Liver (tissue), 9 donors: ENCODE data around the gene AUH. TPM values are rescaled to one million over a fixed set of nuclear protein-coding genes. Genes with fewer than 3 reads are reported as not detected.

ENCODE experiments used
- DNase-seq: peaks from one replicate; pipeline ENCODE4 v3.0.0-alpha.2; 2017; ENCODE audit warnings: low spot score
- H3K27ac ChIP-seq, 2 donors: one replicate each; pipeline ENCODE4 v1.7.0; 2013; ENCODE audit warnings: inconsistent platforms in 2 of 2, low read length in 2 of 2, control low read depth in 1 of 2, low read depth in 1 of 2, mild to moderate bottlenecking in 1 of 2
- H3K27me3 ChIP-seq, 4 donors: one replicate each; pipeline versions ENCODE4 v1.6.1 to v1.7.0; 2013; ENCODE audit warnings: low read length in 3 of 4, inconsistent platforms in 1 of 4, mild to moderate bottlenecking in 1 of 4, moderate library complexity in 1 of 4; ENCODE audit not compliant: control insufficient read depth in 4 of 4, insufficient read depth in 4 of 4
- H3K36me3 ChIP-seq, 4 donors: one replicate each; pipeline versions ENCODE4 v1.6.1 to v1.7.0; 2013; ENCODE audit warnings: low read length in 3 of 4, mild to moderate bottlenecking in 3 of 4, low read depth in 1 of 4, moderate library complexity in 1 of 4; ENCODE audit not compliant: control insufficient read depth in 4 of 4, insufficient read depth in 3 of 4
- H3K4me1 ChIP-seq, 4 donors: one replicate each; pipeline versions ENCODE4 v1.6.1 to v1.7.0; 2013; ENCODE audit warnings: low read length in 3 of 4, mild to moderate bottlenecking in 3 of 4, moderate library complexity in 1 of 4; ENCODE audit not compliant: control insufficient read depth in 4 of 4, insufficient read depth in 4 of 4
- H3K4me3 ChIP-seq, 3 donors: one replicate each; pipeline versions ENCODE4 v1.6.1 to v1.7.0; 2013; ENCODE audit warnings: low read length in 3 of 3, control low read depth in 1 of 3, low read depth in 1 of 3, mild to moderate bottlenecking in 1 of 3
- H3K9ac ChIP-seq, 2 donors: one replicate each; pipeline ENCODE4 v1.7.0; 2013; ENCODE audit warnings: low read length in 2 of 2, mild to moderate bottlenecking in 2 of 2, moderate library complexity in 2 of 2, control low read depth in 1 of 2, low read depth in 1 of 2
- H3K9me3 ChIP-seq, 4 donors: one replicate each; pipeline versions ENCODE4 v1.6.1 to v1.7.0; 2013; ENCODE audit warnings: low read length in 3 of 4; ENCODE audit not compliant: control insufficient read depth in 4 of 4
- ATF3 ChIP-seq: IDR thresholded peaks from 2 replicates; pipeline ENCODE4 v1.6.1; 2016; ENCODE audit warnings: antibody characterized with exemption
- CTCF ChIP-seq: fragments of 150-350 bp; IDR thresholded peaks from 2 replicates; pipeline ENCODE4 v1.5.1; 2017; ENCODE audit warnings: improper control_type of control experiment, low read depth, low read length; ENCODE audit not compliant: missing input control
- FOXA1 ChIP-seq: IDR thresholded peaks from 2 replicates; pipeline ENCODE4 v1.6.1; 2016; ENCODE audit warnings: antibody characterized with exemption
- GABPA ChIP-seq, 2 donors: IDR thresholded peaks in 1 of 2; conservative IDR thresholded peaks in 1 of 2; 2 replicates each; pipeline ENCODE4 v1.6.1; 2016; ENCODE audit warnings: antibody characterized with exemption in 2 of 2, mild to moderate bottlenecking in 1 of 2, moderate library complexity in 1 of 2
- HNF4A ChIP-seq, 2 donors: conservative IDR thresholded peaks; 2 replicates each; pipeline ENCODE4 v1.6.1; 2016; ENCODE audit warnings: antibody characterized with exemption in 2 of 2, mild to moderate bottlenecking in 2 of 2
- HNF4G ChIP-seq: IDR thresholded peaks from 2 replicates; pipeline ENCODE4 v1.6.1; 2016; ENCODE audit warnings: antibody characterized with exemption
- JUND ChIP-seq, 2 donors: IDR thresholded peaks; 2 replicates each; pipeline ENCODE4 v1.6.1; 2016; ENCODE audit warnings: antibody characterized with exemption in 2 of 2
- MAX ChIP-seq: IDR thresholded peaks from 2 replicates; pipeline ENCODE4 v1.6.1; 2016; ENCODE audit warnings: antibody characterized with exemption
- NR2F2 ChIP-seq: IDR thresholded peaks from 2 replicates; pipeline ENCODE4 v1.6.1; 2016; ENCODE audit warnings: antibody characterized with exemption
- RAD21 ChIP-seq, 2 donors: IDR thresholded peaks; 2 replicates each; pipeline ENCODE4 v1.6.1; 2016; ENCODE audit warnings: antibody characterized with exemption in 2 of 2, mild to moderate bottlenecking in 2 of 2
- RXRA ChIP-seq, 2 donors: IDR thresholded peaks; 2 replicates each; pipeline ENCODE4 v1.6.1; 2017 to 2018; ENCODE audit warnings: antibody characterized with exemption in 2 of 2, mild to moderate bottlenecking in 1 of 2
- SP1 ChIP-seq: IDR thresholded peaks from 2 replicates; pipeline ENCODE4 v1.6.1; 2018; ENCODE audit warnings: antibody characterized with exemption, mild to moderate bottlenecking
- TAF1 ChIP-seq: conservative IDR thresholded peaks from 2 replicates; pipeline ENCODE4 v1.6.1; 2016; ENCODE audit warnings: antibody characterized with exemption, mild to moderate bottlenecking
- YY1 ChIP-seq: IDR thresholded peaks from 2 replicates; pipeline ENCODE4 v1.6.1; 2016; ENCODE audit warnings: antibody characterized with exemption, mild to moderate bottlenecking
- ZBTB33 ChIP-seq: IDR thresholded peaks from 2 replicates; pipeline ENCODE4 v1.6.1; 2016; ENCODE audit warnings: antibody characterized with exemption
- whole genome bisulfite sequencing: extraction: QIAGEN DNeasy Blood & Tissue Kit; methylation state at CpG from one replicate; pipeline ENCODE4 v1.1.7; 2013; 5-methylcytosine and 5-hydroxymethylcytosine counted together
- polyA plus RNA-seq, 2 donors: library from polyadenylated mRNA; stranded (reverse) in 1 of 2; unstranded in 1 of 2; fragments of 200-250 nt in 1 of 2; fragments of >200 nt in 1 of 2; fragmentation: Nextera tagmentation in 1 of 2; extraction: Ambion mirVana in 1 of 2; gene quantifications; one replicate each; pipeline versions ENCODE4 v1.2.1 to v1.2.3, GENCODE V29; 2013 to 2015
- total RNA-seq, 2 donors: library from RNA; depleted of rRNA; stranded (reverse); fragments of >200 nt; gene quantifications; one replicate each; pipeline ENCODE4 v1.2.3, GENCODE V29; 2014
- TF ChIP-seq, protein P1 (sequence below): IDR thresholded peaks from 2 replicates; pipeline ENCODE4 v1.6.1; 2016; ENCODE audit warnings: antibody characterized with exemption, mild to moderate bottlenecking
- donor health status: healthy.
- donor health status: healthy.
- donor health status: healthy.
- donor health status: healthy.
- donor health status: healthy.

AUH gene
- total and polyA plus RNA-seq, 4 donors = 12.1 to 30.0 (median 24.9) TPM

DNA sequence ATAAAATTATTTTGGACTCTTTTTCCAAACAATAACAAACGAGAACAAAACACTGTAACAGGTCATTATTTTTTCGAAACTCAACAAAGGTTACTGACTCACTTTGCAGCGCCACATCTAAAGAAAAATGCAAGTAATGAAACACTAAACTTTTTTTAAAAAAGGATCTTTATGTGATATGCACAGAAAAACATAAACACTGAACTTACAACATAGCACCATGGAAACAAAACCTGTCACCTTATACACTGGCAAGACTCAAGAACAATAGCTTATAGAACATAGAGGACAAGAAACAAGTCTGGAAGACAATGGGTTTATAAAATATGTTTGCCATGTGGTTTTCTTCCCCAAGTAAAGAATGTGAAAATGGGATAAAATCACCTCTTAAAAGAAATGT is 85.2 kb downstream of the AUH start:
- Histone ChIP-seq H3K9me3 (no peaks in the 10 kb centered on the region), H3K27ac (no peak overlapping the region), H3K4me1 (no peaks in the 10 kb centered on the region), H3K27me3 (no peaks in the 10 kb centered on the region), H3K9ac (no peak overlapping the region), H3K4me3 (no peak overlapping the region), H3K36me3 (no peaks in the 10 kb centered on the region)
- WGBS = 96% methylated on average over 3 of the region's 3 CpGs
- DNase-seq = no peak
- TF ChIP-seq GABPA (IDR thresholded peaks at IDR 0.05 in 1 of 2, conservative IDR thresholded peaks at IDR 0.05 in 1 of 2) (no peak), JUND (IDR thresholded peaks at IDR 0.05) (no peak), HNF4G (no peak), MAX (no peak), RAD21 (IDR thresholded peaks at IDR 0.05) (no peak), RXRA (IDR thresholded peaks at IDR 0.05) (no peak), TAF1 (no peak), HNF4A (conservative IDR thresholded peaks at IDR 0.05) (no peak), SP1 (no peak), CTCF (no peak), NR2F2 (no peak), YY1 (no peak), ATF3 (no peak), FOXA1 (no peak)
- TF ChIP-seq, protein P1, sequence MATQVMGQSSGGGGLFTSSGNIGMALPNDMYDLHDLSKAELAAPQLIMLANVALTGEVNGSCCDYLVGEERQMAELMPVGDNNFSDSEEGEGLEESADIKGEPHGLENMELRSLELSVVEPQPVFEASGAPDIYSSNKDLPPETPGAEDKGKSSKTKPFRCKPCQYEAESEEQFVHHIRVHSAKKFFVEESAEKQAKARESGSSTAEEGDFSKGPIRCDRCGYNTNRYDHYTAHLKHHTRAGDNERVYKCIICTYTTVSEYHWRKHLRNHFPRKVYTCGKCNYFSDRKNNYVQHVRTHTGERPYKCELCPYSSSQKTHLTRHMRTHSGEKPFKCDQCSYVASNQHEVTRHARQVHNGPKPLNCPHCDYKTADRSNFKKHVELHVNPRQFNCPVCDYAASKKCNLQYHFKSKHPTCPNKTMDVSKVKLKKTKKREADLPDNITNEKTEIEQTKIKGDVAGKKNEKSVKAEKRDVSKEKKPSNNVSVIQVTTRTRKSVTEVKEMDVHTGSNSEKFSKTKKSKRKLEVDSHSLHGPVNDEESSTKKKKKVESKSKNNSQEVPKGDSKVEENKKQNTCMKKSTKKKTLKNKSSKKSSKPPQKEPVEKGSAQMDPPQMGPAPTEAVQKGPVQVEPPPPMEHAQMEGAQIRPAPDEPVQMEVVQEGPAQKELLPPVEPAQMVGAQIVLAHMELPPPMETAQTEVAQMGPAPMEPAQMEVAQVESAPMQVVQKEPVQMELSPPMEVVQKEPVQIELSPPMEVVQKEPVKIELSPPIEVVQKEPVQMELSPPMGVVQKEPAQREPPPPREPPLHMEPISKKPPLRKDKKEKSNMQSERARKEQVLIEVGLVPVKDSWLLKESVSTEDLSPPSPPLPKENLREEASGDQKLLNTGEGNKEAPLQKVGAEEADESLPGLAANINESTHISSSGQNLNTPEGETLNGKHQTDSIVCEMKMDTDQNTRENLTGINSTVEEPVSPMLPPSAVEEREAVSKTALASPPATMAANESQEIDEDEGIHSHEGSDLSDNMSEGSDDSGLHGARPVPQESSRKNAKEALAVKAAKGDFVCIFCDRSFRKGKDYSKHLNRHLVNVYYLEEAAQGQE = no peak

DNA sequence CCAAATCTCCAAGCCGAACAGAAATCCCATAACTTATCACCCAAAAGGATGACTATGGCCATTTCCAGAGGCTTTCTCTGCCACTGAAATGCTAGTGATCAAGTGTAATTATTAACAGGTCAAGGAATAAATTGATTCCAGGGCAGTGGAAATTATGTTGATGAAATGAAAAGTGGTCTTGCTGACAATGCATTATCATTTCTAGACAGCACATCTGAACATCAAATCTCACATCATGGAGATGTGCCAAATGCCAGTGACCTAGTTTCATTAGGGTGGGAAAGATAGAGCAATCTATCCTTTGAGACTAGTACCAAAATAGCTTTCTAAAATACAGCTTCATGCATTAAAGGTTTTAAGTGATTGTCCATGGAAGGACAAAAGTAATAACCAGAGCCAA is 86.1 kb downstream of the AUH start:
- Histone ChIP-seq H3K9me3 (no peaks in the 10 kb centered on the region), H3K4me3 (no peak overlapping the region), H3K27ac (no peak overlapping the region), H3K9ac (no peak overlapping the region), H3K27me3 (no peaks in the 10 kb centered on the region), H3K4me1 (no peaks in the 10 kb centered on the region), H3K36me3 (no peaks in the 10 kb centered on the region)
- TF ChIP-seq NR2F2 (no peak), FOXA1 (no peak), ATF3 (no peak), ZBTB33 (no peak), JUND (IDR thresholded peaks at IDR 0.05) (no peak), YY1 (no peak), RAD21 (IDR thresholded peaks at IDR 0.05) (no peak)
- TF ChIP-seq, protein P1 = no peak
- no peak for DNase-seq
- WGBS = 94% methylated on average over 1 of the region's 1 CpG
